Neural crest cell (in vitro differentiated cells): ENCODE measurements around the gene ALPK3. TPM values are rescaled to one million over a fixed set of nuclear protein-coding genes. Genes with fewer than 3 reads are reported as not detected.

Experiments used
- DNase-seq: peaks from one replicate; pipeline ENCODE4 v3.0.0; 2021; ENCODE audit warnings: low read depth, mixed read lengths, low spot score
- H3K27ac Mint-ChIP-seq: one replicate; pipeline ENCODE4 v1.8.0; 2021; ENCODE audit warnings: mild to moderate bottlenecking, mixed read lengths; ENCODE audit not compliant: unreplicated experiment
- H3K27me3 Mint-ChIP-seq: 2 replicates; pipeline ENCODE4 v1.8.0; 2021; ENCODE audit warnings: low read depth, mild to moderate bottlenecking, mixed read lengths
- H3K36me3 Mint-ChIP-seq: 2 replicates; pipeline ENCODE4 v1.8.0; 2021; ENCODE audit warnings: low read depth, mild to moderate bottlenecking, mixed read lengths
- H3K4me1 Mint-ChIP-seq: 2 replicates; pipeline ENCODE4 v1.8.0; 2021; ENCODE audit warnings: mixed read lengths
- H3K4me3 Mint-ChIP-seq: one replicate; pipeline ENCODE4 v1.8.0; 2021; ENCODE audit warnings: mild to moderate bottlenecking, mixed read lengths
- H3K9me3 Mint-ChIP-seq: 2 replicates; pipeline ENCODE4 v1.8.0; 2021; ENCODE audit warnings: mixed read lengths
- CTCF ChIP-seq: fragments of 200-600 bp; sonication (generic); conservative IDR thresholded peaks from 2 replicates; pipeline ENCODE4 v1.5.0; 2021; ENCODE audit warnings: antibody characterized with exemption, mild to moderate bottlenecking
- total RNA-seq: library from RNA; stranded (reverse); gene quantifications from 2 replicates; pipeline ENCODE4 v1.2.1, GENCODE V29; 2021

ALPK3 gene
- total RNA-seq, 1 donor from 2014 or later = 4.4 TPM

GRCh38 chr15:84824260-84825007, 7.3 kb downstream of the ALPK3 start:
- Mint-ChIP-seq H3K4me3 (no peak overlapping the region), H3K4me1 (peaks cover 12% of the 10 kb centered on the region), H3K9me3 (no peaks in the 10 kb centered on the region), H3K27me3 (no peaks in the 10 kb centered on the region), H3K27ac (no peak overlapping the region), H3K36me3 (no peaks in the 10 kb centered on the region)
- DNase-seq = no peak
- TF ChIP-seq CTCF = no peak

DNA sequence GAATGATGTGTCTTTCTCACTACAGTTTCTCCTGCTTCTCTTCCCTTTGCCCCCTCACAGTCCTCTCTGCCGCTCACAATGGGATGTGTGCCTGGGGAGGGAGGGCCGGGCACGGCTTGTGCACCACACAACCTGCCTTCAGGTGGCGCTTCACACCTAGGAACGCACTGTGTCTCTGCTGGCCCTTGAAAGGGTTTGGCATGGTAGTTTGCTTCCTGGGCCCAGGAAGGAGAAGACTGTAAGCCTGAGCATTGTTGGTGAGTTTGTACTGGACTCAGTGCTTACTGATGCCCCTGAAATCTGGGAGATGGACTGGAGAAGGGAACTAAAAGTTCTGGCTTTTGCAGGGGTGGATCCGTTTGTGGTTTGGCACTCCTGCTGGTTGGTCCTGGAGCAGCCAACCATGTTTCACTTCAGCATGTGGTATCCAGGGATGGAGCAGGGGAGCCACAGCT, 9.2 kb downstream of the ALPK3 start:
- no peaks in the 10 kb centered on the region for H3K9me3 Mint-ChIP-seq
- H3K27me3 Mint-ChIP-seq = no peaks in the 10 kb centered on the region
- H3K27ac Mint-ChIP-seq = no peak overlapping the region
- H3K36me3 Mint-ChIP-seq = no peaks in the 10 kb centered on the region
- H3K4me1 Mint-ChIP-seq = peaks cover 11% of the 10 kb centered on the region
- no peak overlapping the region for H3K4me3 Mint-ChIP-seq
- no peak for TF ChIP-seq CTCF
- DNase-seq = no peak

DNA sequence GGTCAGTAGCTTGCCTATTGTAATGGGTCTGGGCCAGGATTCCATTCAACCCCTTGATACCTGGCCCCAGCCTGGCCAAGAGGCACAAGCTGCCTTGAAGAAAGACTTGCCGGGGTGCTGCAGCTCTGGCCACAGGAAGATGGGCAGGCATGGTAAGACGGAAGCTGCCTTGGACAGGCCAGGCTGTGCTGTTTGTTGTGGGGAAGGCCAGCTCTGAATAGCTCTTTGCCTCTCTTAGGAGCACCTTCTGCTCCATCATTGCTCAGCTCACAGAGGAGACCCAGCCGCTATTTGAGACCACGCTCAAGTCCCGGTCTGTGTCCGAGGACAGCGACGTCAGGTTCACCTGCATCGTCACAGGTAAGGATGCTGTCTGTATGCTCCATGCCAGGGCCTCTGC, 10.1 kb downstream of the ALPK3 start:
- Mint-ChIP-seq H3K27ac (no peak overlapping the region), H3K4me3 (no peak overlapping the region)
- no peak for TF ChIP-seq CTCF

DNA sequence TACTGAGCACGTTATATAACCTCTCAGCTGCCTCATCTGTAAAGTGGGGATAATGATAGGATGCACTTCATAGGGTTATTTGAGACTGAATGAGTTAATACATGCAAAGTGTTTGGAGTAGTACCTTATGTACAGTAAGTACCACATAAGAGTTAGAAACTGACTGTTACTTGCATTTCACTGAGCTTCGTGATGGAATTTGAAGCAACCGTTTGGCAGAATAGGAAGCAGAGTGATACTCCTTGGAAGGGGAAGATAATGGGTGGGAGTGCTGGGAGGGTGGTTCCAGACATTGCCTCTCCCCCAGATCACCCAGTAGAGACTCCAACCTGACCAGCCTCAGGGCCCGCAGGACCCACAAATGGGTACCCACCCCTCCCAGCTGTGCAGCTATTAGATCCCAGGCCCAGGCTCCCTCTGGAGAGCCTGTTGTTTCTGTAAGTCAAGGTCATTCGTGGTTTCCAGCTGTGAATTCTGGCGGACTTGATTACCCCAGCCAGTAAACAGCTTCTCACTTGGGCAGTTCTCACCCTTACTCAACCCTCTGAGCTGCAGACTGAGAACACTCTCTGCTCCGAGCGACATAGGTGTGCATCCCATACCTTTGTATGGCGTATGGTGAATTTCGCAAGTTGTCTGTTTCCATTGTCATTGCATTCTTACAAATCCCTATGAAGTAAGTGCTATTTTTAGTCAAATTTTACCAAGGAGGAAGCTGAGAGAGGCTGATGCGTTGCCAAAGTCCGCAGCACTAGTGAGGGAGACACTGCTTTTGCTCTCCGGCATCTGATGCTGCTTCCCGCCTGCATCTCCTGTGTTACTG, 11.1 kb downstream of the ALPK3 start:
- Mint-ChIP-seq H3K9me3 (no peaks in the 10 kb centered on the region), H3K27ac (no peak overlapping the region), H3K4me3 (no peak overlapping the region), H3K4me1 (no peaks in the 10 kb centered on the region), H3K27me3 (no peaks in the 10 kb centered on the region), H3K36me3 (no peaks in the 10 kb centered on the region)
- no peak for DNase-seq
- TF ChIP-seq CTCF = no peak

More for the DNA sequence above, 10.1 kb downstream of the ALPK3 start:
- no peaks in the 10 kb centered on the region for H3K27me3 Mint-ChIP-seq
- no peaks in the 10 kb centered on the region for H3K36me3 Mint-ChIP-seq
- H3K4me1 Mint-ChIP-seq = peaks cover 2% of the 10 kb centered on the region
- no peak for DNase-seq
- no peaks in the 10 kb centered on the region for H3K9me3 Mint-ChIP-seq

GRCh38 chr15:84829428-84829827, 12.3 kb downstream of the ALPK3 start:
- Mint-ChIP-seq H3K36me3 (no peaks in the 10 kb centered on the region), H3K27me3 (no peaks in the 10 kb centered on the region), H3K27ac (no peak overlapping the region), H3K4me3 (no peak overlapping the region), H3K4me1 (no peaks in the 10 kb centered on the region), H3K9me3 (no peaks in the 10 kb centered on the region)
- DNase-seq = no peak
- no peak for TF ChIP-seq CTCF
